OCI-LY1 (cell line): ENCODE data around the gene ASIC3.

Experiments
- H2AFZ ChIP-seq: fragments of 200-600 bp; sonication (generic), shearing (Covaris generic); 2 replicates; pipeline ENCODE4 v1.6.0; 2014; ENCODE audit warnings: antibody characterized with exemption, mild to moderate bottlenecking, low read length
- H3F3A ChIP-seq: fragments of 200-600 bp; sonication (generic), shearing (Covaris generic); 2 replicates; pipeline ENCODE4 v1.6.0; 2014; ENCODE audit warnings: mild to moderate bottlenecking, antibody characterized with exemption, low read length, moderate library complexity; ENCODE audit not compliant: insufficient read depth
- H3K27ac ChIP-seq: fragments of 200-600 bp; sonication (generic); 2 replicates; pipeline ENCODE4 v1.5.1; 2014; ENCODE audit warnings: low read length, mixed run types, mild to moderate bottlenecking, low read depth; ENCODE audit not compliant: poor library complexity, severe bottlenecking
- H3K27me3 ChIP-seq: fragments of 200-600 bp; sonication (generic); 2 replicates; pipeline ENCODE4 v1.6.0; 2014; ENCODE audit warnings: antibody characterized with exemption, mild to moderate bottlenecking, low read length, moderate library complexity; ENCODE audit not compliant: insufficient read depth
- H3K36me3 ChIP-seq: fragments of 200-600 bp; sonication (generic); 2 replicates; pipeline ENCODE4 v1.6.1; 2014; ENCODE audit warnings: mild to moderate bottlenecking, antibody characterized with exemption, low read length, moderate library complexity, mixed read lengths; ENCODE audit not compliant: insufficient read depth
- H3K4me1 ChIP-seq: fragments of 200-600 bp; sonication (generic); 2 replicates; pipeline ENCODE4 v1.5.1; 2014; ENCODE audit warnings: mild to moderate bottlenecking, low read length, moderate library complexity; ENCODE audit not compliant: insufficient read depth, severe bottlenecking
- H3K4me2 ChIP-seq: fragments of 200-600 bp; sonication (generic), shearing (Covaris generic); 2 replicates; pipeline ENCODE4 v1.6.1; 2014; ENCODE audit warnings: low read length
- H3K4me3 ChIP-seq: fragments of 200-600 bp; sonication (generic); 2 replicates; pipeline ENCODE4 v1.5.1; 2014; ENCODE audit warnings: low read length, low read depth, mild to moderate bottlenecking, mixed read lengths; ENCODE audit not compliant: poor library complexity, severe bottlenecking
- H3K79me2 ChIP-seq: fragments of 200-600 bp; shearing (Covaris generic); 2 replicates; pipeline ENCODE4 v1.6.1; 2016; ENCODE audit warnings: mixed run types, low read length, mixed read lengths; ENCODE audit not compliant: insufficient read depth
- H3K9ac ChIP-seq: fragments of 200-600 bp; sonication (generic), shearing (Covaris generic); 2 replicates; pipeline ENCODE4 v1.6.1; 2014; ENCODE audit warnings: mild to moderate bottlenecking, low read length, mixed read lengths
- H3K9me2 ChIP-seq: fragments of 200-600 bp; sonication (generic), shearing (Covaris generic); 2 replicates; pipeline ENCODE4 v1.6.1; 2014; ENCODE audit warnings: low read depth, mild to moderate bottlenecking, low read length, mixed read lengths
- H3K9me3 ChIP-seq: fragments of 200-600 bp; shearing (Covaris generic); 2 replicates; pipeline ENCODE4 v1.6.1; 2014; ENCODE audit warnings: low read length, mixed read lengths
- H4K20me1 ChIP-seq: fragments of 200-600 bp; sonication (generic), shearing (Covaris generic); 2 replicates; pipeline ENCODE4 v1.6.0; 2016; ENCODE audit warnings: mild to moderate bottlenecking, low read length; ENCODE audit not compliant: insufficient read depth
- CTCF ChIP-seq: fragments of 200-600 bp; sonication (generic), shearing (Covaris generic); IDR thresholded peaks from 2 replicates; pipeline ENCODE4 v1.5.1; 2017; ENCODE audit warnings: mild to moderate bottlenecking, antibody characterized with exemption, low read length, moderate library complexity, mixed read lengths
- EZH2 ChIP-seq: fragments of 200-600 bp; sonication (generic), shearing (Covaris generic); IDR thresholded peaks from 2 replicates; pipeline ENCODE4 v1.8.0; 2017; ENCODE audit warnings: borderline replicate concordance, mixed run types, mild to moderate bottlenecking, antibody characterized with exemption, low read length, moderate library complexity, mixed read lengths

The ASIC3 gene

GRCh38 chr7:151089893-151090730, 41.8 kb downstream of the ASIC3 start:
- Histone ChIP-seq H3K79me2 (no peaks in the 10 kb centered on the region), H2AFZ (no peak overlapping the region), H3F3A (no peaks in the 10 kb centered on the region; the same call in 1 of the 2 replicates), H3K4me3 (no peak overlapping the region), H3K27ac (no peak overlapping the region), H4K20me1 (no peaks in the 10 kb centered on the region), H3K4me1 (peaks cover 18% of the 10 kb centered on the region), H3K9me3 (no peaks in the 10 kb centered on the region), H3K27me3 (peaks cover 16% of the 10 kb centered on the region), H3K9me2 (no peaks in the 10 kb centered on the region), H3K9ac (no peak overlapping the region), H3K36me3 (no peaks in the 10 kb centered on the region), H3K4me2 (no peak overlapping the region)
- TF ChIP-seq EZH2 (no peak), CTCF (no peak)

- Histone ChIP-seq H2AFZ (no peak overlapping the region), H3K79me2 (no peaks in the 10 kb centered on the region), H3K27ac (no peak overlapping the region), H3K9ac (no peak overlapping the region), H3K9me2 (no peaks in the 10 kb centered on the region), H3K36me3 (no peaks in the 10 kb centered on the region), H3K9me3 (no peaks in the 10 kb centered on the region), H3F3A (no peaks in the 10 kb centered on the region; the same call in 1 of the 2 replicates), H3K4me1 (peaks cover 12% of the 10 kb centered on the region), H3K27me3 (peaks cover 11% of the 10 kb centered on the region), H4K20me1 (no peaks in the 10 kb centered on the region), H3K4me2 (no peak overlapping the region), H3K4me3 (no peak overlapping the region)
- TF ChIP-seq EZH2, result no peak
- TF ChIP-seq CTCF, result no peak
Measured at GRCh38 chr7:151091003-151091402, 42.7 kb downstream of the ASIC3 start.

GRCh38 chr7:151091431-151091830, 43.1 kb downstream of the ASIC3 start:
- TF ChIP-seq CTCF, result peak; percentile 88
- no peak for TF ChIP-seq EZH2
- Histone ChIP-seq H3K4me1 (peaks cover 16% of the 10 kb centered on the region), H3K27ac (no peak overlapping the region), H3K27me3 (peaks cover 11% of the 10 kb centered on the region), H3K79me2 (no peaks in the 10 kb centered on the region), H3K4me2 (no peak overlapping the region), H3F3A (no peaks in the 10 kb centered on the region; the same call in 1 of the 2 replicates), H3K9me2 (no peaks in the 10 kb centered on the region), H3K9ac (no peak overlapping the region), H3K9me3 (no peaks in the 10 kb centered on the region), H4K20me1 (no peaks in the 10 kb centered on the region), H2AFZ (no peak overlapping the region), H3K36me3 (no peaks in the 10 kb centered on the region), H3K4me3 (no peak overlapping the region)
